GM18505 (cell line): ENCODE measurements around the gene AGAP1.
"Not testable (repeated sequence)": the region's sequence is repeated elsewhere in the genome, so short reads cannot be mapped to it uniquely, and the experiment has no call there.

Experiments used
- ATAC-seq: cut with Tn5 transposase; IDR thresholded peaks from one replicate; pipeline ENCODE4 v1.9.1; 2021; ENCODE audit not compliant: unreplicated experiment
- POLR2A ChIP-seq: IDR thresholded peaks from 4 replicates; pipeline ENCODE4 v1.6.1; 2011; ENCODE audit warnings: borderline replicate concordance; ENCODE audit not compliant: insufficient read depth, insufficient read length; ENCODE audit errors: extremely low read depth

The AGAP1 gene

DNA sequence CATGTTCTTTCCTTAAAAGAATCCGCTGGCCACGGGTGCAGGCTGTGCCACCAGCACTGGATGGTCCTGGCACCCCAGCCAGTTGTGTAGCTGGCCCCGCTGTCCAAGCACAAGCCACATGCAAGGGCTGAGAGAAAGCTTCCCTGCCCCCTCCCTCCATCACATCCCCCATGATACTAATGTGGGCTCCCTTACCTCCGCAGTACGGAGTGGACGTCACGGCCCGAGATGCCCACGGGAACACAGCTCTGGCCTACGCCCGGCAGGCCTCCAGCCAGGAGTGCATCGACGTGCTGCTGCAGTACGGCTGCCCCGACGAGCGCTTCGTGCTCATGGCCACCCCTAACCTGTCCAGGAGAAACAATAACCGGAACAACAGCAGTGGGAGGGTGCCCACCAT lies 629.9 kb downstream of the AGAP1 start:
- ATAC-seq, result no peak
- no peak for TF ChIP-seq POLR2A

- TF ChIP-seq POLR2A, result no peak
- ATAC-seq, result no peak
Observed at GRCh38 chr2:236124182-236124893, 630.5 kb downstream of the AGAP1 start.

DNA sequence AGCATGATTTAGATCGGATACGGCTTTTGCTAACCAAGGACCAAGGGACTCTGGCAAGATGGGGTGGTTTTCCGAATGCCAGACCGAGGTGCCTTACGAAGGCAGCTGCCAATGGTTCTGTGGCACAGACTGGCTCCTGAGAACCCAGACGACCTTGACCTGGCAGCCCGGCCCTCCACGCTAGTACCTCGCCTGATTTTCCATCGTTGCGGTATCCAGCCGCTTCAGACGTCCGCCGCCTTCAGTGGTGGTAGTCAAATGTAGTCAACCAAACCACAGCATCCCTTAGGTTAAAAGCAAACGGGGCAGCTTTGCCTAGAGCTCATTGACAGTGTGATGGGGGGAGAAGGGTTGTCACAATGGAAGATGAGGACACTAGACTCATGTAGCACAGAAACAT lies 631.7 kb downstream of the AGAP1 start:
- no peak for ATAC-seq
- TF ChIP-seq POLR2A, result no peak

DNA sequence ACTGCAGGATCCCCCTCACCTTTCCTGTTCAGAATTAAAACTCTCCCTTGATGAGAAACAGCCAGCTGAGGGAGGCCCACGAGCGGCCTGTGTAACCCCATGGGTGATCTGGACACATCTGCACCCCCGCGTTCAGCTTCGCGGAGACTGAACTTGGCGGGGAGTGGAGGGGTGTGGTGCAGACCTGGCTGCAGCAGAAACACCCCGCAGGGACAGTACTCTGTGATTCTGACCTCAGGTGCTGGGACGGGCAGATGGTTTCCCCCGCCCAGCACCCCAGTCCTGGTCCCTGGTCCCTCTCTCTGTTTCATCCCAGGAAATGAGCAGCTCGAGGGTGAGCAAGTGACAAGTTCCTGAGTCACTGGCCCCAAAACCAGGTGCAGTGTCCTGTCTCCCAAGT lies 633.2 kb downstream of the AGAP1 start:
- TF ChIP-seq POLR2A, result no peak
- ATAC-seq, result no peak

DNA sequence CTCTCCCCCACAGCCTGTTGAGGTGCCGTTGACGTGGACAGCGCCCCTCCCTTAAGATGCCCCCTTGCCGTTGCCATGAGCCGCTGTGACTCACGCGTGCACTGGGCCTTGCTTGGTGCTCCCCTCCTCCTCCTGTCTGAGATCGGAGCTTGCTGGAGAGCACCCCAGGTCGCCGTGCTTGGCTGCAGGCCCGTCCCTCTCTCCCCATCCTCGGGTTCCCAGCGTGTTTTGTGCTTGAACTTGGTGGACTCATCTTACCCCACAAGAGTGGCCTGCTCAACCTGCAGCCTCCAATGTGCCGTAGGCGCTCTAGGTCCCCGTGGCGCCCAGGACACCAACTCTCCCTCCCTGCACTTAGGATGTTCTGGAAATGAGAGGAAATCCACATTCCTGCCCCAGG lies 634.5 kb downstream of the AGAP1 start:
- no peak for TF ChIP-seq POLR2A
- ATAC-seq, result no peak

GRCh38 chr2:236129935-236130334 lies 636.1 kb downstream of the AGAP1 start:
- ATAC-seq, result no peak
- no peak for TF ChIP-seq POLR2A

DNA sequence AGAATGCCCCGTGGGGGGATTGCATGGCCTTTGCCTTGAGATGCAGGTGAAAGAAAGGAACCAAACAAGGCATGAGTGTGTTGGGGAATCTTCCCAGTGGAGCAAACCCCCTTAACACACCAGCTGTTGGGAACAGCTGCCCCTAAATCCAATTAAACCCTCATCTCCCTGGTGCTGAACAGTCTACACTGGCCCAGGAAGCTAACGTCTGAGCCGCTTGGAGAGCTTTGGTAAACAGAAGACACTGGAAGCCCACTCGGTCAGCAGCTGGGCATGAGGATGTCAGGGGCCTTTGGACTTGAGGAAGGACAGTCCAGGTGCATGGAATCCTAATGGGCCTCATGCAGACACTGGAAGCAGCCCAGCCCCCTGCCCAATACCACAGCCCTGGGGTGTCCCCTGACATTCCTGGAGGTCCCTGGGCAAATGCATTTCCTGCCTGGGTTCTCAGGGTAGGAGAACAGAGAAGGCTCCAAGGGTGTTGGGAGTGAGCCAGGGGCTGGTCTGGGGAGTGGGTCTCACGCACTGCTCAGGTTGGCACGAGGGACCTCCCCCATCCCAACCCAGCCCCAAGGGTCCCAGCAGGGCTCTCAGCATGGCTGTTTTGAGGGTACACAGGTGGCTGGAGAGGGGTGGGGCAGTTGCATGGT lies 636.6 kb downstream of the AGAP1 start:
- ATAC-seq, result no peak
- TF ChIP-seq POLR2A, result no peak

DNA sequence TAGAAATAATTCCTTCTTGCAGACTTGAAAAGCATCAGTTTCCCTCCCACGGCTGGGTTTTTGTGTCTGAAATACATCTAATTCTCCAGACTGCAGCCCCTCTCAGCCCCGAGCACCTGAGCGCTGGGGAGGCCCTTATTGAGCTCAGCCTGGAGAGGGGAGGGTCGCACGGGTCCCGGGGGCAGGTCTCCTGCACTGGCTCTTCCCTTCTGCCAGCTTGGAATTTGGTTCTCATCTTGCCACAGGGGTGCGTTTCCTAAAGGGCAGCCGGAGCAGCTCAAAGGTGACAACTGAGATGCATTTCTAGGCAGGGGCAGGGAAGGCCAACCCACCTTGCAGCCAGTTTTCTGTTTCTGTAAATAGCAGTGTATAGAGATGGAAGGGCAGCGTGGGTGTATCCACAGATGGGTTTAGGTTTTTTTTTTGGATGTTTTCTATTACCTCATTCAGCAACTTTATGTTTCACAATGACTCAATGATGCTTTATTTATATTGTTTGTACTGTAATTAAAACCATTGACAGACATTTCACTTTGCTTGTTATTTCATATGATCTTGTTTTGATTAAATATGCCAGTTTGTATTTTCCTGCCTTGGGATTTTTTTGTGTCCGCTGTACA lies 637.3 kb downstream of the AGAP1 start:
- no peak for TF ChIP-seq POLR2A
- no peak for ATAC-seq

DNA sequence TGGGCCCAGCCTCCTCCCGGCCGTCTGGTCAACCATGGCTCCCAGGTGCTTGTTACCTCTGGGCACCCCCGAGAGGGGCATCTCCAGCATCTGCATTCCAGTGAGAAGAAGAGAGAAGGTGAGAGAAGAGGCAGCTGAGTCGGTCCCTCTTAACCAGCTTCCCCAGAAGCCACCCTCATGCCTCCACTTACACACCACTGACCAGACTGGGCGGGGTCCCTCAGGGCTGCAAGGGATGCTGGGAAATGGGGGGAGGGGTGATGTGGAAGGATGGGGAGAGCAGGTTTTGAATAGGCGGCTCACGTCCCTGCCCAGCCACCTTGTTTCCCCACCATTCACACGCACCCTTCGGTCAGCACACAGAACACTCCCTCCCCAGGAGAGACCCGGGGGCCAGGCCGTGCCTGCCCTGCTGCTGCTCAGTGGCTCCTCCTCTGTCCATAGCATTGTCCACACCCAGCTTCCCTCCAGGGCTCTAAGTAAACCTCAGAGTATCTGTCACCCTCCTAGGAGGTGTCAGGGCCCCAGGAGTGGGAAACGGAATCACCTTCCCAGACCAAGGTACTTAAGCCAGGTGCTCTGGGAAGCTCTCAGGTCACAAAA lies 639.7 kb downstream of the AGAP1 start:
- no peak for TF ChIP-seq POLR2A
- ATAC-seq, result no peak

DNA sequence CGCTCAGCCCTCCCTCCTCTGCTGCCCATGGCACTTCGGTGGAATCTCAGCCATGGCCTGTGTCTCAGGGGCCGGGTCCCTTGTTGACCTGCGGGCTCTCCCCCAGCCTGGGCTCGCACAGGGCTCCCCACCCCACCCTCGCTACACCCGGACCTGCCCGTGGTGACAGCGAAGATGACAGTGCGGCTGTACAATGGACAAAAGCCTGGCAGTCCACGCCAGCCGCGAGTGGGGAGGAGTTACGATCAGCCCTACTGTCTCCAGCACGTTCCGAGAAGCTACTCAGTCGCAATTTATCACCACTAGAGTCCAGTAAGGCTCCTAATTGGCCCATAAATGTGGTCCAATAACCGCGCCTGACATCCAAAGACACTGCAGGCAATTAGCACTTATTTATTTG lies 642.7 kb downstream of the AGAP1 start:
- no peak for TF ChIP-seq POLR2A
- ATAC-seq, result no peak

DNA sequence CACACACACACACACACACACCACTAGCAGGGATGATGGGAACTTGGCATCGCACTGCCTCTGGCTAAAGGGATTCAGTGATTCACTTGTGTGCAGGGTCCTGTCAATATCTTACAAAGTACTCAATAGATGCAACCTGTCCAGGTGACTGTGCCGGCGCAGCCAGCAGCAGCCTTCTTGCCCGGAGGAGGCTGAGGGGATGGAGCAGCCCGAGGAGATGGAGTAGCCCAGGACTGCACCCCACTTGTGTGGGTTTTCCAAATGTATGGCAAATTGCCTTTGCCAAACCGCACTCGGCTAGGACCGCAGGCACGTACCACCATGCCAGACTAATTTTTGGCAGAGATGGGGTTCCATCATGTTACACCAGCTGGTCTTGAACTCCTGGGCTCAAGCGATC lies 643.2 kb downstream of the AGAP1 start:
- no peak for TF ChIP-seq POLR2A
- no peak for ATAC-seq

DNA sequence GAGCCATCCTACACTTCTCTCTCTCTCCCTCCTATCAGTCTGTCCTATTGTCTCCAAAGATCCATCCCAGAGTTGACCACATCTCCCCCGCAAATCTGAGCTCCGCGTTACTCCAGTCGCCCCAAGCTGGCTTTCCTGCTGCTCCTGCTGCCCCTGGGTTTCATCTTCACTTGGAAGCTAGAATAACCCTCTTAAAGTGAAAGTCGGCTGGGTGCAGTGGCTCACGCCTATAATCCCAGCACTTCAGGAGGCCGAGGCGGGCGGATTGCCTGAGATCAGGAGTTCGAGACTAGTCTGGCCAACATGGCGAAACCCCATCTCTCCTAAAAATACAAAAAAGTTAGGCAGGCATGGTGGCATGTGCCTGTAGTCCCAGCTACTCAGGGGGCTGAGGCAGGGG lies 647.8 kb downstream of the AGAP1 start:
- ATAC-seq, result not testable (repeated sequence)

GRCh38 chr2:236143811-236144210 lies 650.0 kb downstream of the AGAP1 start:
- TF ChIP-seq POLR2A, result no peak
- ATAC-seq, result no peak

GRCh38 chr2:236146436-236146835 lies 652.6 kb downstream of the AGAP1 start:
- no peak for ATAC-seq
- no peak for TF ChIP-seq POLR2A
